A549 (cell line): ENCODE results near the gene GBGT1. TPM values are rescaled to one million over a fixed set of nuclear protein-coding genes. Genes with fewer than 3 reads are reported as not detected.
A peak's percentile ranks its signal among the peaks of the same experiment; 100 is the strongest.

ENCODE experiments used
- ATAC-seq, 2 experiments: fragments of 200-7000 bp in 1 of 2; fragments of >200 bp in 1 of 2; cut with Nextera tagmentation in 1 of 2; cut with Tn5 transposase in 1 of 2; 3 replicates each; pipeline versions ENCODE4 v1.8.0 to v1.9.1; 2018 to 2020; ENCODE audit warnings: mild to moderate bottlenecking in 1 of 2, moderate library complexity in 1 of 2
- CTCF ChIA-PET: fragments of 300-600 bp; sonication (Branson Sonifier 250); formaldehyde crosslinking; extraction: SDS; loops from one replicate; lab custom pipeline; 2021; ENCODE audit warnings: antibody characterized with exemption, inconsistent platforms; lab: Yijun Ruan, JAX
- POLR2A ChIA-PET: fragments of 350-600 bp; formaldehyde crosslinking; extraction: SDS; loops from one replicate; lab custom pipeline; 2021; ENCODE audit warnings: antibody characterized with exemption, inconsistent platforms; lab: Yijun Ruan, JAX
- DNase-seq, 2 experiments: peaks; one replicate each; pipeline versions ENCODE4 v3.0.0 to v3.0.0-alpha.2; 2011 to 2016; ENCODE audit warnings: low read depth in 1 of 2, low spot score in 1 of 2
- FAIRE-seq: peaks from 2 replicates; lab custom pipeline; 2011; peaks lifted over from hg19 to GRCh38; lab: Jason Lieb, UNC
- H3K27ac ChIP-seq, 2 experiments: fragments of >200 bp; sonication (Bioruptor Twin); formaldehyde crosslinking; 3 replicates each; pipeline ENCODE4 v1.5.1; 2016 to 2017
- H3K4me1 ChIP-seq: fragments of >200 bp; sonication (Bioruptor Twin); formaldehyde crosslinking; 3 replicates; pipeline ENCODE4 v1.6.1; 2016
- H3K4me2 ChIP-seq: fragments of >200 bp; sonication (Bioruptor Twin); formaldehyde crosslinking; 3 replicates; pipeline ENCODE4 v1.6.1; 2016
- H3K4me3 ChIP-seq: fragments of >200 bp; sonication (Bioruptor Twin); formaldehyde crosslinking; 3 replicates; pipeline ENCODE4 v1.5.1; 2016
- H3K9me3 ChIP-seq: fragments of >200 bp; sonication (Bioruptor Twin); formaldehyde crosslinking; 3 replicates; pipeline ENCODE4 v1.6.1; 2016
- CEBPB ChIP-seq, 2 experiments: fragments of >200 bp in 1 of 2; sonication (Bioruptor Twin) in 1 of 2; formaldehyde crosslinking in 1 of 2; IDR thresholded peaks; 2 replicates each; pipeline ENCODE4 v1.6.1; 2012 to 2016
- EHF ChIP-seq: fragments of 250-450 bp; sonication (Bioruptor Pico); IDR thresholded peaks from 2 replicates; pipeline ENCODE4 v1.5.0; 2020; ENCODE audit warnings: mild to moderate bottlenecking
- EHMT2 ChIP-seq: fragments of 200-600 bp; sonication (generic); IDR thresholded peaks from 2 replicates; pipeline ENCODE4 v1.6.1; 2016; ENCODE audit warnings: antibody characterized with exemption, low read depth, mild to moderate bottlenecking, moderate library complexity
- ESRRA ChIP-seq: fragments of 150-350 bp; IDR thresholded peaks from 2 replicates; pipeline ENCODE4 v1.6.1; 2014; ENCODE audit warnings: mild to moderate bottlenecking, low read length, borderline replicate concordance
- FOSL2 ChIP-seq, 2 experiments: fragments of 450-650 bp in 1 of 2; fragments of >200 bp in 1 of 2; sonication (Bioruptor Twin) in 1 of 2; formaldehyde crosslinking; IDR thresholded peaks; 2 replicates each; pipeline versions ENCODE4 v1.5.0 to v1.6.1; 2016 to 2020; ENCODE audit warnings: mild to moderate bottlenecking in 1 of 2, moderate library complexity in 1 of 2
- GATA3 ChIP-seq: IDR thresholded peaks from 2 replicates; pipeline ENCODE4 v1.6.1; 2012; ENCODE audit warnings: borderline replicate concordance
- HDAC2 ChIP-seq: fragments of 200-600 bp; sonication (generic); IDR thresholded peaks from 2 replicates; pipeline ENCODE4 v1.6.1; 2016
- HEYL ChIP-seq: fragments of 250-450 bp; sonication (Bioruptor Pico); IDR thresholded peaks from 2 replicates; pipeline ENCODE4 v1.8.0; 2021; ENCODE audit warnings: mild to moderate bottlenecking, moderate library complexity
- HOXB13 ChIP-seq: fragments of 250-450 bp; sonication (Bioruptor Pico); IDR thresholded peaks from 2 replicates; pipeline ENCODE4 v1.5.0; 2020; ENCODE audit warnings: low read depth, mild to moderate bottlenecking, moderate library complexity
- KDM1A ChIP-seq: fragments of 200-600 bp; sonication (generic); IDR thresholded peaks from 2 replicates; pipeline ENCODE4 v1.6.1; 2016; ENCODE audit warnings: low read depth, mild to moderate bottlenecking
- MAFK ChIP-seq: fragments of 450-650 bp; IDR thresholded peaks from 2 replicates; pipeline ENCODE4 v1.6.1; 2014; ENCODE audit not compliant: partially characterized antibody
- MYC ChIP-seq: IDR thresholded peaks from 2 replicates; pipeline ENCODE4 v1.6.1; 2012; ENCODE audit warnings: mild to moderate bottlenecking, inconsistent platforms, low read length, improper control_type of control experiment, borderline replicate concordance
- NR3C1 ChIP-seq: fragments of >200 bp; sonication (Bioruptor Twin); formaldehyde crosslinking; IDR thresholded peaks from 3 replicates; pipeline ENCODE4 v1.6.1; 2017
- PHF8 ChIP-seq: fragments of 200-600 bp; sonication (generic); IDR thresholded peaks from 2 replicates; pipeline ENCODE4 v1.6.1; 2016; ENCODE audit warnings: low read depth, mild to moderate bottlenecking, antibody characterized with exemption, moderate library complexity, borderline replicate concordance
- POLR2A ChIP-seq: IDR thresholded peaks from 2 replicates; pipeline ENCODE4 v1.6.1; 2012; ENCODE audit warnings: mild to moderate bottlenecking, low read length
- POLR2AphosphoS2 ChIP-seq: conservative IDR thresholded peaks from 2 replicates; pipeline ENCODE4 v1.6.1; 2012; ENCODE audit warnings: low read length, improper control_type of control experiment, inconsistent platforms
- RAD21 ChIP-seq, 2 experiments: fragments of >200 bp in 1 of 2; sonication (Bioruptor Twin) in 1 of 2; formaldehyde crosslinking in 1 of 2; IDR thresholded peaks in 1 of 2; conservative IDR thresholded peaks in 1 of 2; 2 replicates in 1 of 2; 3 replicates in 1 of 2; pipeline ENCODE4 v1.6.1; 2012 to 2018; ENCODE audit warnings: inconsistent platforms in 1 of 2
- SMC3 ChIP-seq: fragments of >200 bp; sonication (Bioruptor Twin); formaldehyde crosslinking; IDR thresholded peaks from 3 replicates; pipeline ENCODE4 v1.6.1; 2018; ENCODE audit warnings: inconsistent platforms
- WGBS: methylation state at CpG from one replicate; pipeline ENCODE4 v1.1.6; 2017; ENCODE audit errors: missing lambda C conversion rate; 5-methylcytosine and 5-hydroxymethylcytosine counted together
- polyA plus RNA-seq, 4 experiments: library from polyadenylated mRNA; depleted of rRNA in 3 of 4; stranded (reverse); fragments of >200 nt; fragmentation: RNase III in 1 of 4; extraction: RNeasy Plus Mini Kit Qiagen cat#74134 plus additional on column Dnase treatment in 1 of 4; gene quantifications; 2 replicates in 3 of 4; 3 replicates in 1 of 4; pipeline ENCODE4 v1.2.3, GENCODE V29; 2011 to 2017
- TF ChIP-seq, protein P1 (sequence below): fragments of >200 bp; sonication (Bioruptor Twin); formaldehyde crosslinking; IDR thresholded peaks from 2 replicates; pipeline ENCODE4 v1.6.1; 2016
- TF ChIP-seq, protein P2 (sequence below): fragments of 450-650 bp; IDR thresholded peaks from 2 replicates; pipeline ENCODE4 v1.6.1; 2014; ENCODE audit warnings: antibody characterized with exemption
- TF ChIP-seq, protein P3 (sequence below): IDR thresholded peaks from 2 replicates; pipeline ENCODE4 v1.6.1; 2012; ENCODE audit warnings: low read depth, borderline replicate concordance
- TF ChIP-seq, protein P4 (sequence below): fragments of >200 bp; sonication (Bioruptor Twin); formaldehyde crosslinking; IDR thresholded peaks from 3 replicates; pipeline ENCODE4 v1.6.1; 2016

GBGT1 gene
- polyA plus RNA-seq, 2 of the 4 experiments (the other 2 are of a cell fraction), result 1.7 to 2.4 TPM

DNA sequence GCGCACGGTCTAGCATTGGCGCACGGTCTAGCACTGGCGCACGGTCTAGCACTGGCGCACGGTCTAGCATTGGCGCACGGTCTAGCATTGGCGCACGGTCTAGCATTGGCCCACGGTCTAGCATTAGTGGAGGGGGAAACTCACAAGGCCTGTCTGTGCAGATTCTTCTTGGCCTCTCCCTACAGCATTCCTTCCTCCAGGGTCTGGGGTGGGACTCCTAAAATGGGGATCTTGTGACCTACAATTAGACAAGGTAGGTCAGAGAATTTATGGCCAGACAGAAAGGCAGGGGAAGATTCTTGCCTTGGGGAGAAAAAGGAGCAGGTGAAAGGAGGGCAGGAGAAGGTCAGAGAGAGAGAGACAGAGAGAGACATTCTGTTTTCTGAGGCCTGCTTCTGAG is 5.4 kb upstream of the GBGT1 start:
- H3K27ac ChIP-seq, result peak overlapping the region; percentile 31 to 46; a peak in 2 of 6 replicates
- FAIRE-seq (no peak), ATAC-seq (peak in 1 of 2 experiments; percentile 10; a peak in 2 of 6 replicates), DNase-seq (no peak)
- H3K9me3 ChIP-seq, result no peaks in the 10 kb centered on the region
- ChIA-PET CTCF (interaction anchor here (1.2 to 3.7 kb wide), 6 partner anchors 14 to 161 kb away, joined by 3 to 24 read pairs (median 6); no protein-coding TSS in a partner anchor), POLR2A (no interaction called here)
- no peak overlapping the region for H3K4me3 ChIP-seq
- 90% methylated on average over 13 of the region's 13 CpGs for WGBS
- H3K4me2 ChIP-seq, result peak overlapping the region; percentile 55
- peaks cover 43% of the 10 kb centered on the region for H3K4me1 ChIP-seq
- TF ChIP-seq EHF (no peak), GATA3 (no peak), POLR2AphosphoS2 (no peak), EHMT2 (no peak)
- TF ChIP-seq, protein P1, sequence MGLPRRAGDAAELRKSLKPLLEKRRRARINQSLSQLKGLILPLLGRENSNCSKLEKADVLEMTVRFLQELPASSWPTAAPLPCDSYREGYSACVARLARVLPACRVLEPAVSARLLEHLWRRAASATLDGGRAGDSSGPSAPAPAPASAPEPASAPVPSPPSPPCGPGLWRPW, result no peak
- TF ChIP-seq, protein P2, sequence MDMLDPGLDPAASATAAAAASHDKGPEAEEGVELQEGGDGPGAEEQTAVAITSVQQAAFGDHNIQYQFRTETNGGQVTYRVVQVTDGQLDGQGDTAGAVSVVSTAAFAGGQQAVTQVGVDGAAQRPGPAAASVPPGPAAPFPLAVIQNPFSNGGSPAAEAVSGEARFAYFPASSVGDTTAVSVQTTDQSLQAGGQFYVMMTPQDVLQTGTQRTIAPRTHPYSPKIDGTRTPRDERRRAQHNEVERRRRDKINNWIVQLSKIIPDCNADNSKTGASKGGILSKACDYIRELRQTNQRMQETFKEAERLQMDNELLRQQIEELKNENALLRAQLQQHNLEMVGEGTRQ, result no peak

DNA sequence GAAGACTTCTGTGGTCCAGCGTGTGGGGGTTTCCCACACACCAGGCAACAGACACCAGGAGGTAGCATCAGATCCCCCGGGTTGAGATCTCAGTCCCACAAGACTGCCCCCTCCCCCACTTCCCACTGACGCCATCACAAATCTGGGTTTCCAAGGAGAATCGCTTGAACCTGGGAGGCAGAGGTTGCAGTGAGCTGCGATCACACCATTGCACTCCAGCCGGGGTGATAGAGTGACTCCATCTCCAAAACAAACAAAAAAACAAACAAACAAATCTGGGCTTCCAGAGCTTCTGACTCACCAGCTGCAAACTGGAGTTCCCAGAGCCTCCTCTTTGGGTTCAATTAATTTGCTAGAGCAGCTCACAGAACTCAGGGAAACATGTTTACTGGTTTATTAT is 4.7 kb upstream of the GBGT1 start:
- TF ChIP-seq SMC3 (no peak), HOXB13 (no peak), FOSL2 (IDR thresholded peaks at IDR 0.05) (no peak), FOSL2 (CRISPR knock-in tag; IDR thresholded peaks at IDR 0.05) (peak; percentile 65), GATA3 (no peak), KDM1A (no peak), MYC (no peak), EHMT2 (no peak)
- TF ChIP-seq, all 56 proteins: peak for 1
- Histone ChIP-seq H3K27ac (peak overlapping the region; percentile 46 to 56; a peak in 4 of 6 replicates), H3K9me3 (no peaks in the 10 kb centered on the region), H3K4me2 (peak overlapping the region; percentile 55), H3K4me3 (no peak overlapping the region), H3K4me1 (peaks cover 46% of the 10 kb centered on the region)
- DNase-seq, result peak in 1 of 2 experiments; percentile 80
- ChIA-PET CTCF (interaction anchor here (1.2 to 3.7 kb wide), 10 partner anchors 9 to 318 kb away, joined by 3 to 24 read pairs (median 6); no protein-coding TSS in a partner anchor), POLR2A (no interaction called here)
- peak; percentile 51 to 76 for ATAC-seq
- 37% methylated on average over 5 of the region's 6 CpGs for WGBS
- FAIRE-seq, result no peak

DNA sequence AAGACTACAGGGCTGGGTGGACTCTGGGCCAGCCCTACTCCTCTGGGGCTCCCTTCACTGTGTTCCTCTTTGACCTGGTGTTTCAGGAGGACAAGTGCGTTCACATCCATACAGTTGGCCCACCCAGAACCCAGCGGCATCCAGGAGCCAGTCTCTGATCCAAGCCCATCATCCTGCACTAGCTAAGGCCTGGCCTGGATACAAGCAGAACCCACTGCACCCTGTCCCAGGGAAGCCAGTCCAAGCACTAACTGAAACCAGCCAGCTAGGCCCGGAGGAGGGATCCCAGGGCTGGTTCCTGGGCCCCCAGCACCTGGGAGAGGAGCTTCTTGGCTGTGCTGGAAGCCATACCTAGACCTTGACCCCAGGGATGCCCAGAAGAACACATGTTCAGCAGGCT is 4.1 kb upstream of the GBGT1 start:
- TF ChIP-seq, protein P3, sequence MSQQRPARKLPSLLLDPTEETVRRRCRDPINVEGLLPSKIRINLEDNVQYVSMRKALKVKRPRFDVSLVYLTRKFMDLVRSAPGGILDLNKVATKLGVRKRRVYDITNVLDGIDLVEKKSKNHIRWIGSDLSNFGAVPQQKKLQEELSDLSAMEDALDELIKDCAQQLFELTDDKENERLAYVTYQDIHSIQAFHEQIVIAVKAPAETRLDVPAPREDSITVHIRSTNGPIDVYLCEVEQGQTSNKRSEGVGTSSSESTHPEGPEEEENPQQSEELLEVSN, result no peak
- TF ChIP-seq NR3C1 (no peak), SMC3 (no peak), CEBPB (IDR thresholded peaks at IDR 0.05) (no peak), PHF8 (no peak), RAD21 (conservative IDR thresholded peaks at IDR 0.05 in 1 of 2, IDR thresholded peaks at IDR 0.05 in 1 of 2) (no peak), KDM1A (no peak), MAFK (no peak), EHF (no peak), POLR2AphosphoS2 (no peak), ESRRA (no peak), POLR2A (no peak), HEYL (no peak), HDAC2 (no peak)
- TF ChIP-seq, protein P4, sequence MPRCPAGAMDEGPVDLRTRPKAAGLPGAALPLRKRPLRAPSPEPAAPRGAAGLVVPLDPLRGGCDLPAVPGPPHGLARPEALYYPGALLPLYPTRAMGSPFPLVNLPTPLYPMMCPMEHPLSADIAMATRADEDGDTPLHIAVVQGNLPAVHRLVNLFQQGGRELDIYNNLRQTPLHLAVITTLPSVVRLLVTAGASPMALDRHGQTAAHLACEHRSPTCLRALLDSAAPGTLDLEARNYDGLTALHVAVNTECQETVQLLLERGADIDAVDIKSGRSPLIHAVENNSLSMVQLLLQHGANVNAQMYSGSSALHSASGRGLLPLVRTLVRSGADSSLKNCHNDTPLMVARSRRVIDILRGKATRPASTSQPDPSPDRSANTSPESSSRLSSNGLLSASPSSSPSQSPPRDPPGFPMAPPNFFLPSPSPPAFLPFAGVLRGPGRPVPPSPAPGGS, result no peak
- Histone ChIP-seq H3K4me2 (peak overlapping the region; percentile 55; the same call in 2 of the 3 replicates), H3K27ac (peak overlapping the region; percentile 40 to 56), H3K9me3 (no peaks in the 10 kb centered on the region), H3K4me3 (no peak overlapping the region), H3K4me1 (peaks cover 46% of the 10 kb centered on the region)
- ChIA-PET CTCF (interaction anchor here (1.2 to 3.7 kb wide), 9 partner anchors 9 to 319 kb away, joined by 3 to 24 read pairs (median 8); no protein-coding TSS in a partner anchor), POLR2A (interaction anchor here (0.8 kb wide), 1 partner anchor 137 kb away, joined by 3 read pairs; the partner anchor contains the start of gene GTF3C5)
- WGBS, result 68% methylated on average over 3 of the region's 3 CpGs
- FAIRE-seq (no peak), ATAC-seq (no peak), DNase-seq (no peak)
